HG02678 (cell line): ENCODE results near the gene XYLT1.
"Not testable (repeated sequence)": the region's sequence is repeated elsewhere in the genome, so short reads cannot be mapped to it uniquely, and the experiment has no call there.

ENCODE experiments used
- ATAC-seq: cut with Tn5 transposase; IDR thresholded peaks from one replicate; pipeline ENCODE4 v1.9.1; 2021; ENCODE audit warnings: mild to moderate bottlenecking, moderate library complexity; ENCODE audit not compliant: unreplicated experiment

The XYLT1 gene, protein sequence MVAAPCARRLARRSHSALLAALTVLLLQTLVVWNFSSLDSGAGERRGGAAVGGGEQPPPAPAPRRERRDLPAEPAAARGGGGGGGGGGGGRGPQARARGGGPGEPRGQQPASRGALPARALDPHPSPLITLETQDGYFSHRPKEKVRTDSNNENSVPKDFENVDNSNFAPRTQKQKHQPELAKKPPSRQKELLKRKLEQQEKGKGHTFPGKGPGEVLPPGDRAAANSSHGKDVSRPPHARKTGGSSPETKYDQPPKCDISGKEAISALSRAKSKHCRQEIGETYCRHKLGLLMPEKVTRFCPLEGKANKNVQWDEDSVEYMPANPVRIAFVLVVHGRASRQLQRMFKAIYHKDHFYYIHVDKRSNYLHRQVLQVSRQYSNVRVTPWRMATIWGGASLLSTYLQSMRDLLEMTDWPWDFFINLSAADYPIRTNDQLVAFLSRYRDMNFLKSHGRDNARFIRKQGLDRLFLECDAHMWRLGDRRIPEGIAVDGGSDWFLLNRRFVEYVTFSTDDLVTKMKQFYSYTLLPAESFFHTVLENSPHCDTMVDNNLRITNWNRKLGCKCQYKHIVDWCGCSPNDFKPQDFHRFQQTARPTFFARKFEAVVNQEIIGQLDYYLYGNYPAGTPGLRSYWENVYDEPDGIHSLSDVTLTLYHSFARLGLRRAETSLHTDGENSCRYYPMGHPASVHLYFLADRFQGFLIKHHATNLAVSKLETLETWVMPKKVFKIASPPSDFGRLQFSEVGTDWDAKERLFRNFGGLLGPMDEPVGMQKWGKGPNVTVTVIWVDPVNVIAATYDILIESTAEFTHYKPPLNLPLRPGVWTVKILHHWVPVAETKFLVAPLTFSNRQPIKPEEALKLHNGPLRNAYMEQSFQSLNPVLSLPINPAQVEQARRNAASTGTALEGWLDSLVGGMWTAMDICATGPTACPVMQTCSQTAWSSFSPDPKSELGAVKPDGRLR

DNA sequence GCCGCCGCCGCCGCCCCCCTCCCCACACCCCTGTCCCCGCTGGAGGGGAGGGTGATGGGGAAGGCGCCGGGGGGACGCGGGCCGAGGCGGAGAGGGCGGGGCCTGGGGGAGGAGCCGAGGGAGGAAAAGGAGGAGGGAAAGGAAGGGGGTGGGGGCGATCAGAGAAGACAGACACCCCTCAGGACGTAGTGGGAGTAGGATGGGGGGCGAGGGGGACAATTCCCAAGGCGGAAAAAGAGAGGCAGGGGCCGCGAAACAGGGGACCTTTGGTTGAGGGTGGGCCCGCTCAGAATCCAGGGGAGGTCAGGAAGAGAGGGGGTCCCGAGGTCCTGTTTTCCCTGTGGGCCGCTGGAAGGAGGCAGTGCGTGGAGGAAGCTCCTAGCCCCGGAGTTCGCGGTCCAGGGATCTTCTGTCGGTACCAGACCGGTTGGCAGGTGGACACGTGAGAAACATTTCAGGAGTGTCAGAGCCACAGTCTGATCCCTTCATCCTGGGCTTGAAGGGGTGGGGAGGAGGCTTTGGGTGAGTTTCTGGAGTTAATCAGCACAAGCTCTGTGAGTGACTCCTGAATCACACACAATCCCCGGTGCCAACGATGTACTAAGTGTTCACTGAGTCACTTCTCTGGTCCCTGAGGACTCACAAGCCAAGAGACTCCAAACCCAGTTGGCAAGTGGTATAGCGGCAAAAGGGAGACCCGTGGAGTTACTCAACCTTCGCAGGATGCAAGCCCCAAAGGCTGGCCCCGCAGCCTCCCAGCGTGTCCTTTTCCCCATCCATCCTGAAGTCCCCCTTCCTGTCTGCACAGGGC, at the start of gene XYLT1:
Gene XYLT1, minus strand, starts transcription at position 53 of the 811 bp plus-strand sequence. CDS start 164 bp downstream, outside the sequence.
- no peak for ATAC-seq

DNA sequence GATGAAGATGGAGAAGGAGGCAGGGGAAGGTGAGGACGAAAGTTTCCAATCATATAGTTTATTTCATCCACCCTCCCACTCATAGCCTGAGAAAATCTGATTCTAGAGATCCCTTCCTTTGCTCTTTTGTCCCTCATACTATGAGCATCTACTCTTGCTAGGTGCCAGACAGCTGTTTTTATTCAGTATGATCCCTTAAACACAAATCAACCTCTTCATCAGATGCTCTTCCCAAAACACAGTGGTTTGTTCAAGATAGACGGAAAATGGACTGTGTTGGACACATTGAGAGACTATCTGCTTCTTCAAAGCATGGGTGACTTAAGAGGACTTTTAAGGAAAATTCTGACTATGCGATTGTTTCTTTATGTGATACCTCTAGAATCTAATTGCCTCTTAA, 49.4 kb upstream of the XYLT1 start:
- no peak for ATAC-seq

DNA sequence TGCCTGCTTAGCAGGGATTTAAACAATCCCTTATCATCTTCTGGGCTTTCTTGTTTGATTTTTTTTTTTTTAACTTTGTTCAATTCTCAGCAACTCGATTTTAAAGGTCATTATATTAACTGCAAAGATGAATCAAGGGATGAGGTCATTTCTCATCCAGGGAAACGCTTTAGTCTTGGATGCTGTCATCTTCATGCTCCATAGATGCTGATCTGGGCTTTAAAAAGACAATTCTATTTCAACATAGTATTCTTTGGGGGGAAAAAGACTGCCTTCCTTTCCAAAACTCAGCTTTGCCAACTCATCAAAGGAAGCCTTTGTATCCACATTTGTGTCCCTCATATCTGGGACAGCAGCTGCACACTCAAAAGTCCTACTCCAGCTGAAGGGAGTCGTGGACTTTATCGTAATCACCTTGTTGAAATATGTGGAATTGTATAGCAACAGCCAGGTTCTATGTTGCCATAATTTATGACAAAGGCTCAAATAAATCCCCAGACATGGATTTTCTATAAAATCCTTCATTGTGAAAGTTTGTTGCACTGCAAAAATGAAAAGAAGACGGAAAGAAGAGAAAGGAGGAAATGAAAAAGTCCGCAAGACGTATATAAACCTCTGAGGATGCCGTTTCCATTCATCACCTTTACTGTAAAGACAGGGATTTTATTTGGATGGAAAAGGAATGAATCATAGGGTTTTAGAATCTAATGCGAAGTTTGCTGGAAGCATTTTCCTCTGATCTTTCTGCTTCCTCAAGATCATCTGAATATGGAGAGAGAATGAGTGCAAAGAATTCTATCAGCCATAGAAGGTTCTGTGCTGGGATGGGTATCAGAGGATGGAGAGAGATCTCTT, 48.6 kb upstream of the XYLT1 start:
- ATAC-seq = no peak

DNA sequence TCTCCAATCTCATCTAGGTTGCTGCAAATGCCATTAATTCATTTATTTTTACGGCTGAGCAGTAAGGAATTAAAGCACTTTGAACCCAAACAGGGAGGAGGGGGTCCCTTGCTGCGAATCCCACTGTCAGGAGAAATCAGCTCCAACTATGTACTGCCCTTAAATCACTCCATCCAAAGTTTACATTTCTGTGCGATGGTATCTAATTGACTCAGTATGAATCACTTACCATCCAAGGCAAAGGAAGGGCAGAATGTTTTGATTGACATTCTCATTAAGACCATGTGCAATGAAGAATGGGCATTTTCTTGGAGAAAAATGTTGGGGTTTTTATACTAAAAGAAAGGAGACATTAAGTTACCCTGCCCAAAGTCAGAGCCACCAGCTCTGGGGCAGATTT, 47.7 kb upstream of the XYLT1 start:
- ATAC-seq = no peak

DNA sequence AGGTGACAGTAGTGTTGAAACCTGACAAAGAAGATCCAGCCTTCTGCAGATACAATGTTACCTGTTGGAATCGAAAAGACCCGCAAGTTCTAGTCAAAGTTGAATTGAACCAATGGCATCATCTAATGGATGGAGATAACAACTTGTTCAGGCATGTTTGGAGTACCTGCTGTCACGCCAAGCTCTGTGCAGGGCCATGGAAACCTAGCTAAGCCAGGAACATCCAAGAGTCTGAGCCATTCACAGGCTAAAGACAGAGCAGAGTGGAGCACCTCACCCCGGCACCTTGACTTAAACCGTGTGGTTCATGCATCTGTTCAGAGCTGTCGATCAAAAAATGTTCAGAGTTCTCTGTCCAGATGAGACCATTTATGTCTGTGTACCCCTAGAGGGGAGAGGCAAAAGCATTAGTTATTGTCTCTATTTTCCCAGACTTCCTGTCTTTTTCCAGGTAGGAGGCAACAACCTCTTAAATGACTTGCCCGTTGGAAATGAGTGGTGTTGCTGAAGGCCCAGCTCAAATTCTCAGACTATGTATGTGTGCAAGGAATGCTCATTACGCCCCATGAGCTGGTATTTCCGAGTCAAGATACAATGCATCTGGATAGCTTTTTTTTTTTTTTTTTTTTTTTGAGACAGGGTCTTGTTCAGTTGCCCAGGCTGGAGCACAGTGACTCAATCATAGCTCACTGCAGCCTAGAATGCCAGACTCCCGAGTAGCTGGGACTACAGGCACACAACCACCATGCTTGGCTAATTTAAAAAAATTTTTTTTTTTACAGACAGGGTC, 44.9 kb upstream of the XYLT1 start:
- no peak for ATAC-seq

DNA sequence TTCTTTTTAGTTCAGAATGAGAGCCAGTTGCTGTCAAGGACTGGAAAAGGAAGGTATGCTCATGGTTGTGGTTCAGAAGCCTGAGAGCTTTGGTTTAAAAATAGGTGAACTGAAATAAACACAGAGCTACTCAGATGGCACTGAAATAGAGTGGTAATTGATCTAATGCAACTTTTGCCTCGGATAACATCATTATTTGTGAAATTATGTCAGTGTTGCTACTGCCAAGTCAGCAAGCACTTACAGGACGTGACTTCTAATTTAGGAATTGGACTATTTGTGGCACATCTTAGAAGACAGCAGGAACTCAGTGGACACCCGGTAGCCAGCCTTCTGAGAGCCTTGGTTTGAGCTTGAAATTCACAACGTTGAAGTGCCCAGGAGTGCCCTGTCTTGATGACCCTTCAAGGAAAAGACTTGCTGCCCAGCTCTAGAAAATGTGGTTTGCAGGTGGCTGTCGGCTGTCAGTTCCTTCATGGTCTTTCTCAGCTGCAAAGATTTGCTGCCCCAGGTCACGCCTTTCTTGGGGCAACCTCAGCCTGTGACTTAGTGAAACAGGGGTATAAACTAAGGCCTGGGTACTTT, 42.0 kb upstream of the XYLT1 start:
- ATAC-seq = no peak

DNA sequence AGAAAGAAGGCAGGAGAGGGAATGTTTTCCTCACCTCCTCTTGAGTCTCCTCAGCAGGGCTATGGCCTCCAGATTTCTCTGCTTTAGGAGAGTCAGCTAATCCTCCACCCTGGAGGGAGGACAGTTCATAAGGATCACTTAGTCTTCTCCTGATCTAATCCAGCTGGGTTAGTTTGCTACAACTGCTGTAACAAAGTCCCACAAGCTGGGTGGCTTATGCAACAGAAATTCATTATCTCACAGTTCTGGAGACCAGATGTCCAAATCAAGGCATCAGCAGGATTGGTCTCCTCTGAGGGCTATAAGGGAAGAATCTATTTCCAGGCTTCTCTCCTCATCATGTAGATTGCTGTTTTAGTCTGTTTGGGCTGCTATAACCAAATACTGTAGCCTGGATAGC, 40.6 kb upstream of the XYLT1 start:
- no peak for ATAC-seq

DNA sequence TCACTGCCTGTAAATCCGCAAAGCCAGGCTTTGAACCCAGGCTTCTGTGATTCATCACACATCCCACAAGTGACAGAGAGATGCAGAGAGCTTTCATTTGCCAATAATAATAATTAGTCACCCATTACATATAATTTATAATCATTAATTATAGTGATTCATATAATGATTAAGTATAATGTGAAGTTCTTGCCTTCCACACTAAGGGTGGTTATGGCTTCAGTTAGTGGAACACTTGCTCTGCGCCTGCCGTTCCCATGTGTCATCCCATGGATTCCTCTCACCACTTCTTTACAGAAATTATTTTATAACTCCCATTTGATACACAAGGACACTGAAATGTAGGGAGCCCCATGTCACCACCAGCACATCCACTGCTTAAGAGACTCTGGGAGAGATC, 39.8 kb upstream of the XYLT1 start:
- ATAC-seq = no peak

DNA sequence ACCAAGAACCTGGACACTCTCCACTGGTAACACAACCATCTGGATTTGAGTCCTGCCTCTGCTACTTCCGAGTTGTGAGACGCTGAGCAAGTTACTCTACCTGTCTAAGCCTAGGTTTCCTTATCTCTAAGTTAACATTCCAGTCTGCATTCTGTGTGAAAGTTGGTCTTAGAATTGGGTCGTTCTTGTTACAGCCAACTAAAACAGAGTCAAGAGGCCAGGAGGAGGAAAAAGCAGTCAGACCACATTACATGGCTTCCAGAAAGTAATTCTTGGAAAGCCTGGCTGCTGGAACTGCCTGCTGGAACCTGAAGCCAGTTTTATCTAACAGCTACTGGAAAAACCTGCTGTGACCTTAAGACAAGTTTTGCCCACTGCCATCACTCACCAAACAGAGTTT, 38.4 kb upstream of the XYLT1 start:
- no peak for ATAC-seq

DNA sequence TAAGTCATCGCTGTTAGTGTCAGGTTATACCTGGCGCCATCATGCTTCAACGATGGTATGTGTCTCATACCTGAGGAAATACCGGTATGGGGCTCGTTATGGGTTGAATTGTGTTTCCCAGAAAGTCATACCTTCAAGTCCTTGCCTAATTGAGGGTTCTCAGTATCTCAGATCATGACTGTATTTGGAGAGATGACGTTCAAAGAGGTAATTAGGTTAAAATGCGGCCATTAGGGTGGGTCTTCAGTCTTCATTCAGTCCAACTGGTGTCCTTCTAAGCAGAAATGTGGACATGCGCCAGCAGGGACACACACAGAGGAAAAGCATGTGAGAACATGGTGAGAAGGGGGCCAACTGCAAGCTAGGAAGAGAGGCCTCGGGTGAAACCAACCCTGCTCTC, 37.5 kb upstream of the XYLT1 start:
- ATAC-seq = no peak

DNA sequence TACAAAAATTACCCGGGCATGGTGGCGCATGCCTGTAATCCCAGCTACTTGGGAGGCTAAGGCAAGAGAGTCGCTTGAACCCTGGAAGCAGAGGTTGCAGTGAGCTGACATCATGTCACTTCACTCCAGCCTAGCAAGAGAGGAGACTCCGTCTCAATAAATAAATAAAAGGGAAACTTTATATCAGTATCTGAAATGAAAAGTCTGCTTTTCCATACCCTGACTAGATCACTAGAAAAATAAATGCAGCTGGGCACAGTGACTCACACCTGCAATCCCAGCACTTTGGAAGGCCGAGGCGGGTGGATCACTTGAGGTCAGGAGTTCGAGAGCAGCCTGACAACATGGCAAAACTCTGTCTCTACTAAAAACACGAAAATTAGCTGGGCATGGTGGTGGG, 36.8 kb upstream of the XYLT1 start:
- ATAC-seq = not testable (repeated sequence)

DNA sequence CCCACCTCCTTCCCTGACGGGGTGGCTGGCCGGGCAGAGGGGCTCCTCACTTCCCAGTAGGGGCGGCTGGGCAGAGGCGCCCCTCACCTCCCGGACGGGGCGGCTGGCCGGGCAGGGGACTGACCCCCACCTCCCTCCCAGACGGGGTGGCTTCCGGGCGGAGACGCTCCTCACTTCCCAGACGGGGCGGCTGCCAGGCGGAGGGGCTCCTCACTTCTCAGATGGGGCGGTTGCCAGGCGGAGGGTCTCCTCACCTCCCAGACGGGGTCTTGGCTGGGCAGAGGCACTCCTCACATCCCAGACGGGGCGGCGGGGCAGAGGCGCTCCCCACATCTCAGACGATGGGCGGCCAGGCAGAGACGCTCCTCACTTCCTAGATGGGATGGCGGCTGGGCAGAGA, 35.1 kb upstream of the XYLT1 start:
- ATAC-seq = not testable (repeated sequence)

DNA sequence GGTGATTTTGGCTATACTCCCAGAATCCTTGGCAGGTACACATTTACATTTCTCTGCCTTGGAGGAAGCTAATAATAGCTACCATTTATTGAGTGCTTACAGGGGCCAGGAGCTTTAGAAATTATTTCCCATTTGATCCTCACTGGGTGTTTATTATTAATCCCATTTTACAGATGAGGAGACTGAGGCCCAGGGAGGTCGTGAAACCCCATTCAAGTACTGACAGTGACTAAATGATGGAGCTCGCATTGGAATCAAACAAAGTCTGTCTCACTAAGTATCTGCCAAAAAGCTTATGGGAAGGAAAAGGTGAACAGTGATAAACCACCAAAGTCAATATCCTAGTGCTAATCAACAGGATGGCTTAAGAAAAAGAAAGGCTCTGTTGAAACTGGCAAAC, 33.3 kb upstream of the XYLT1 start:
- ATAC-seq = no peak

DNA sequence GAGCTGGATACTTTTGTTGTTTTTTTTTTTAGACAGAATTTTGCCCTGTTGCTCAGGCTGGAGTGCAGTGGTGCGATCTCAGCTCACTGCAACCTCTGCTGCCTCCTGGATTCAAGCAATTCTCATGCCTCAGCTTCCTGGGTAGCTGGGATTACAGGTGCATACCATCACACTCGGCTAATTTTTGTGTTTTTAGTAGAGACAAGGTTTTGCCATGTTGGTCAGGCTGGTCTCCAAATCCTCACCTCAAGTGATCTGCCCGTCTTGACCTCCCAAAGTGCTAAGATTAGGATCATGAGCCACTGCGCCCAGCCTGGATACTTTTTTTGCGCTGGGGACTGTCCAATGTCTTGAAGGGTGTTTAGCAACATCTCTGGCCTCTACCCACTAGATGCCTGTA, 32.6 kb upstream of the XYLT1 start:
- no peak for ATAC-seq

DNA sequence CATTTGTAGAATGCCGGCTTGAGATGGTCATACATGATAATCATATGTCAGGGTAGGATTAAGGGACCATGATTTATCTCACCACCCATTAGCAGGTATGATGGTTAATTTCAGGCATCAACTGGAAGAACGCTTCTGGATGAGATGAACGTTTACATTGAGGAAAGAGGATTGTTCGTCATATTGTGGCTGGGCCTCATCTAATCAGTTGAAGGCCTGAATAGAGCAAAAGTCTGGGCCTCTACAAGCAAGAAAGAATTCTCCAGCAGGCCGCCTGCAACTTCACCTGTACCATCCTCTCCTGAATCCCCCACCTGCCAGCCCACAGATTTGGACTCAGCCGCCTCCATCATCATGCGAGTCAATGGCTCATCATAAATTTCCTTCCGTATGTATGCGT, 30.6 kb upstream of the XYLT1 start:
- no peak for ATAC-seq

DNA sequence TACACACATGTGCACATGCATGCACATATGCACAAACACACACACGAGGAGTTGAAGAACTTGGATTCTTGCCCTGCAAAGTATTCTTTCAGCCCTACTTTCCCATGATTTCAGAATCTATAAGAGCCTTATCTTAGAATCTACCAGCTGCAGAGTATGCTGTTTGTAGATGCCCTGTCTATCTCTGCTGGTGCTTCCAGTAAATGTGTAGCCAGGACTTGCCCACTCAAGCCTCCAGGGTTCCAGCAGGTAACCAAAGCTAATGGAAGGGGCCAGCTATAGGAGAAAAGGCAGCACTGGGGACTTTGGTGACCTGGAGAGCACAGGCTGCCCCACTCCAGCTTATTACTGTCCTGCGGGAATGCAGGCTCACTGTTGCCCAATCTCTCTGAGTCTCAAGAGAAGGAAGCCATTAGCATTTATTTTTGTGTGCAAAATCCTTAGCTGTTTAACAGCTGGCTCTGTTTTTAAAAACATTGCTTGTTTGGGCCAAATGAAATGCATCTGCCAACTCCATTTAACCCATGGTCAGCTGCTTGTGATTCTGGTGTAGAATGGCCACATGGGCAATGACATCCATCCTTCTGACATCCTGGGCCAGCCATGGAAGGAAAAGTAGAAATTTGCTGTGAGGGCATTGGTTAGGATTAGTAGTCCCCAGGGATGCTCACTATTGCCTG, 28.6 kb upstream of the XYLT1 start:
- no peak for ATAC-seq

DNA sequence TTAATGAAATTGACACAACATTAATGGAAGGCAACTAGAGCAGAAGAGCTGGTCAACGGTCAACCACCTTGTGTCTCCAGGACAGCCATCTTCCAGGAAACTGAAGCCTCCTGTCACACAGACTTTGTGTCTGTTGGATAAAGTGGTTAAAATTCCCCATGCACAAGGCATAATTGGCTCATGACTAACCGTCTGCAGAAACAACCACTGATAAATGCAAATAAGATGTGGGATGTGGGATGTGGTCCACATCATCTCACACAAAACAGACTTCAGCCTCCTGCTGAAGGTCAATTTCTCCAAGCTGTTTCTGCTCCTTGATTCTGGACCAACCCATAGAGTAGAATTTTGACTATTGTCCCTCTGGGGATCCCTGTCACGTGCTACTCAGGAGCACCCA, 26.9 kb upstream of the XYLT1 start:
- ATAC-seq = no peak

DNA sequence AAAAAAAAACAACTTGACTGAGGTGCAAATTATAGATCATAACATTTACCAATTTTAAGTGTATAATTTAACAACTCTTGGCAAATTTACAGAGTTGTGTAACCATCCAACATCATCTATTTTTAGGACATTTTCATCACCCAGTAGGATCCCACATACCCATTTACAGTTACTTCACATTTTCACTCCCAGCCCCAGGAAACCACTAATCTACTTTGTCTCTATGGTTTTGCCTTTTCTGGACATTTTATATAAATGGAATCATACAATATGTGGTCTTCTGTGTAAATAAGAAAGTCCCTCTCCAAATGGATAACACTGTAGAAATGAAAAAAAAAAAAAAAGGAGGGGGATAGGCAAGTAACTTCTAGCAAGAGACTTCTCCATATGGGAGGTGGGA, 26.1 kb upstream of the XYLT1 start:
- no peak for ATAC-seq
